ENCODE results near the gene NAT9. TPM values are rescaled to one million over a fixed set of nuclear protein-coding genes. Genes with fewer than 3 reads are reported as not detected.
A peak's percentile ranks its signal among the peaks of the same experiment; 100 is the strongest.

Gene NAT9
- total RNA-seq, 2 donors from 2014 or later = 58.3 to 77.3 TPM

GRCh38 chr17:74749279-74750038, 26.7 kb downstream of the NAT9 start:
- H3K27me3 ChIP-seq (ENCODE audit: control insufficient read depth, insufficient read depth, low read length, poor library complexity, severe bottlenecking) = no peaks in the 10 kb centered on the region
- peaks cover 50% of the 10 kb centered on the region for H3K4me1 Mint-ChIP-seq

GRCh38 chr17:74748529-74749278, 27.4 kb downstream of the NAT9 start, which contains the start of gene NHERF1:
TSS of gene NHERF1 (plus strand) at chr17:74748628. CDS start at chr17:74748847, 219 bp downstream.
- Mint-ChIP-seq H3K27ac (peak within 1 kb of the TSS; percentile 92), H3K4me1 (peaks cover 50% of the 10 kb centered on the region), H3K36me3 (ENCODE audit: low read depth) (peaks cover 18% of the 10 kb centered on the region), H3K27me3 (ENCODE audit: insufficient read depth) (no peaks in the 10 kb centered on the region), H3K4me3 (peak within 1 kb of the TSS; percentile 95), H3K9me3 (no peaks in the 10 kb centered on the region)
- Histone ChIP-seq H3K9me3 (ENCODE audit: control insufficient read depth, low read length) (peaks cover 4% of the 10 kb centered on the region), H3K9ac (ENCODE audit: extremely low read depth, low read length, poor library complexity, severe bottlenecking) (peak within 1 kb of the TSS; percentile 85), H3K4me1 (ENCODE audit: control insufficient read depth, insufficient read depth, low read length) (peaks cover 37% of the 10 kb centered on the region), H3K36me3 (ENCODE audit: control insufficient read depth, insufficient read depth, low read length) (peaks cover 22% of the 10 kb centered on the region), H3K4me3 (ENCODE audit: low read length) (peak within 1 kb of the TSS; percentile 89), H3K27ac (ENCODE audit: low read depth, low read length) (peak within 1 kb of the TSS; percentile 6), H3K27me3 (ENCODE audit: control insufficient read depth, insufficient read depth, low read length, poor library complexity, severe bottlenecking) (no peaks in the 10 kb centered on the region)
- TF ChIP-seq CTCF (conservative IDR thresholded peaks at IDR 0.05) = peak; percentile 60
- DNase-seq = peak; percentile 99
- 0% methylated on average over 32 to 90 of the region's 90 CpGs for WGBS, 2 experiments (ENCODE audit: insufficient coverage in 1 of 2, insufficient read length in 1 of 2)

More at GRCh38 chr17:74749279-74750038, 26.7 kb downstream of the NAT9 start:
- 1% methylated on average over 22 to 46 of the region's 46 CpGs for WGBS, 2 experiments (ENCODE audit: insufficient coverage in 1 of 2, insufficient read length in 1 of 2)
- H3K4me3 Mint-ChIP-seq = peak overlapping the region; percentile 95
- H3K27ac Mint-ChIP-seq = peak overlapping the region; percentile 91
- peak; percentile 82 for DNase-seq
- peaks cover 22% of the 10 kb centered on the region for H3K36me3 ChIP-seq (ENCODE audit: control insufficient read depth, insufficient read depth, low read length)
- peaks cover 18% of the 10 kb centered on the region for H3K36me3 Mint-ChIP-seq (ENCODE audit: low read depth)
- H3K27ac ChIP-seq (ENCODE audit: low read depth, low read length) = no peak overlapping the region
- no peaks in the 10 kb centered on the region for H3K9me3 Mint-ChIP-seq
- peak overlapping the region; percentile 85 for H3K9ac ChIP-seq (ENCODE audit: extremely low read depth, low read length, poor library complexity, severe bottlenecking)
- H3K4me3 ChIP-seq (ENCODE audit: low read length) = peak overlapping the region; percentile 89
- no peak for TF ChIP-seq CTCF (conservative IDR thresholded peaks at IDR 0.05)
- H3K4me1 ChIP-seq (ENCODE audit: control insufficient read depth, insufficient read depth, low read length) = peaks cover 37% of the 10 kb centered on the region
- H3K9me3 ChIP-seq (ENCODE audit: control insufficient read depth, low read length) = peaks cover 4% of the 10 kb centered on the region
- H3K27me3 Mint-ChIP-seq (ENCODE audit: insufficient read depth) = no peaks in the 10 kb centered on the region

GRCh38 chr17:74748279-74748528, 27.9 kb downstream of the NAT9 start:
- Histone ChIP-seq H3K9me3 (ENCODE audit: control insufficient read depth, low read length) (peaks cover 4% of the 10 kb centered on the region), H3K27ac (ENCODE audit: low read depth, low read length) (no peak overlapping the region), H3K4me3 (ENCODE audit: low read length) (peak overlapping the region; percentile 7), H3K27me3 (ENCODE audit: control insufficient read depth, insufficient read depth, low read length, poor library complexity, severe bottlenecking) (no peaks in the 10 kb centered on the region), H3K9ac (ENCODE audit: extremely low read depth, low read length, poor library complexity, severe bottlenecking) (peak overlapping the region; percentile 27), H3K4me1 (ENCODE audit: control insufficient read depth, insufficient read depth, low read length) (peaks cover 37% of the 10 kb centered on the region), H3K36me3 (ENCODE audit: control insufficient read depth, insufficient read depth, low read length) (peaks cover 22% of the 10 kb centered on the region)
- Mint-ChIP-seq H3K27me3 (ENCODE audit: insufficient read depth) (no peaks in the 10 kb centered on the region), H3K9me3 (no peaks in the 10 kb centered on the region), H3K4me1 (peaks cover 50% of the 10 kb centered on the region), H3K4me3 (peak overlapping the region; percentile 95), H3K27ac (peak overlapping the region; percentile 92), H3K36me3 (ENCODE audit: low read depth) (peaks cover 18% of the 10 kb centered on the region)
- DNase-seq = no peak
- no peak for TF ChIP-seq CTCF (conservative IDR thresholded peaks at IDR 0.05)
- WGBS, 2 experiments (ENCODE audit: insufficient coverage in 1 of 2, insufficient read length in 1 of 2) = 0% methylated on average over 13 to 34 of the region's 34 CpGs
